ENCODE results near the gene EXOSC2.
A peak's percentile ranks its signal among the peaks of the same experiment; 100 is the strongest.

EXOSC2 gene

GRCh38 chr9:130693426-130694191, at the start of gene EXOSC2:
TSS of gene EXOSC2 (plus strand) at chr9:130693780. CDS start at chr9:130693792, 12 bp downstream.
- peak; percentile 97 for DNase-seq

GRCh38 chr9:130651221-130651620, 42.4 kb upstream of the EXOSC2 start:
- no peak for DNase-seq

- no peak for DNase-seq
These were observed 41.8 kb upstream of the EXOSC2 start for GRCh38 chr9:130651752-130652151.

GRCh38 chr9:130654879-130655278, 38.7 kb upstream of the EXOSC2 start:
- DNase-seq, result no peak

GRCh38 chr9:130658893-130659698, 34.5 kb upstream of the EXOSC2 start:
- DNase-seq, result no peak

GRCh38 chr9:130659699-130660248, 33.8 kb upstream of the EXOSC2 start:
- DNase-seq, result no peak

GRCh38 chr9:130660326-130660682, 33.3 kb upstream of the EXOSC2 start:
- no peak for DNase-seq

- no peak for DNase-seq
These were observed 32.7 kb upstream of the EXOSC2 start for GRCh38 chr9:130660683-130661450.

GRCh38 chr9:130661451-130662098, 32.0 kb upstream of the EXOSC2 start:
- DNase-seq, result no peak

GRCh38 chr9:130662099-130662969, 31.2 kb upstream of the EXOSC2 start:
- DNase-seq, result no peak

- DNase-seq, result no peak
These were observed 30.7 kb upstream of the EXOSC2 start for GRCh38 chr9:130662970-130663257.

- DNase-seq, result no peak
These were observed 30.2 kb upstream of the EXOSC2 start for GRCh38 chr9:130663258-130663976.

GRCh38 chr9:130663977-130664250, 29.7 kb upstream of the EXOSC2 start:
- DNase-seq, result no peak

GRCh38 chr9:130664251-130665028, 29.1 kb upstream of the EXOSC2 start, which contains the start of gene PRDM12:
TSS of gene PRDM12 (plus strand) at chr9:130664594. CDS start at chr9:130664654, 60 bp downstream.
- no peak for DNase-seq

GRCh38 chr9:130665029-130665430, 28.6 kb upstream of the EXOSC2 start:
- no peak for DNase-seq

GRCh38 chr9:130665431-130666392, 27.9 kb upstream of the EXOSC2 start:
- no peak for DNase-seq

GRCh38 chr9:130666393-130667119, 27.0 kb upstream of the EXOSC2 start:
- DNase-seq, result no peak

GRCh38 chr9:130667120-130667435, 26.5 kb upstream of the EXOSC2 start:
- DNase-seq, result no peak

- DNase-seq, result no peak
These were observed 25.4 kb upstream of the EXOSC2 start for GRCh38 chr9:130668196-130668595.

Data from MV-4-11 (cell line).